Dedifferentiated amniotic fluid mesenchymal stem cell (primary cell): ENCODE data around the gene DCAF4L1.

Experiments used
- DNase-seq: peaks from one replicate; pipeline ENCODE4 v3.0.0-alpha.2; 2016; ENCODE audit errors: extremely low spot score

DCAF4L1 gene

DNA sequence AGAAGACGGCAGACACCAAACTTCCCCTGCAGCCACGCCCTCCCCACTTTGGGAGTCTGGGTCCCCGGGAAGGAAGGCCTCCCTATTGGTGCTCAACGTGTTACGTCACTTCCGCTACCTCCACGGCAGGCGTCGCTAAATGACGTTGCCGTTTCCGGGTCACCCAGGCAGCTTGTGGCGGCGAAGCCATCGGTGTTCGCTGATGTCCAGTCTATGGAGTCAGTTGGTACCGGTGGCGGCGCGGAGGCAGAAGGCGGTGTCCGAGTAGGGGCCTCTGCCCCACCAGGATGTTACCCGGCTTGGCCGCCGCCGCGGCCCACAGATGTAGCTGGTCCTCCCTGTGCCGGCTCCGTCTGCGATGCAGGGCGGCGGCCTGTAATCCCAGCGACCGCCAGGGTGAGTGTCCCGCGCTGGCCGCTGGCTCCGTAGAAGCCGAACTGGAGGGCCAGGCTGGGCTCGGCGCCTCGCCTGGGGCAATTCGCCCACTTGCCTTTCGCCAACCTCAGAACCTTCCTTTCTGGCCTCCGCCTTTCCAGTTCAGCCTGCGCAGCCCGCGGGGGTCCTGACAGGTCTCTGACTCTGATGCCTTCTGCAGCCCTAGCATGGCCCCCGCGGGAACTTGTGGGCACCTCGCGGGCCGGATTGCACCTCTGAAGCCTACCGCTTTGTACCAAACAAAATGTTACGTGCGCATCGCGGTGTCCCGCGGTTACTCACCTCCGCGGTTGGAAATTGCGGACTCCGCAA lies 9.0 kb downstream of the DCAF4L1 start, which contains the start of gene SLC30A9:
Gene SLC30A9, plus strand, starts transcription at position 166 of the 747 bp plus-strand sequence. Its CDS starts 122 bp downstream, at position 288.
- DNase-seq: peak; percentile 97

- DNase-seq: no peak
Observed at GRCh38 chr4:41991916-41992767, 10.6 kb downstream of the DCAF4L1 start.

GRCh38 chr4:41992967-41993857 lies 11.7 kb downstream of the DCAF4L1 start:
- no peak for DNase-seq

DNA sequence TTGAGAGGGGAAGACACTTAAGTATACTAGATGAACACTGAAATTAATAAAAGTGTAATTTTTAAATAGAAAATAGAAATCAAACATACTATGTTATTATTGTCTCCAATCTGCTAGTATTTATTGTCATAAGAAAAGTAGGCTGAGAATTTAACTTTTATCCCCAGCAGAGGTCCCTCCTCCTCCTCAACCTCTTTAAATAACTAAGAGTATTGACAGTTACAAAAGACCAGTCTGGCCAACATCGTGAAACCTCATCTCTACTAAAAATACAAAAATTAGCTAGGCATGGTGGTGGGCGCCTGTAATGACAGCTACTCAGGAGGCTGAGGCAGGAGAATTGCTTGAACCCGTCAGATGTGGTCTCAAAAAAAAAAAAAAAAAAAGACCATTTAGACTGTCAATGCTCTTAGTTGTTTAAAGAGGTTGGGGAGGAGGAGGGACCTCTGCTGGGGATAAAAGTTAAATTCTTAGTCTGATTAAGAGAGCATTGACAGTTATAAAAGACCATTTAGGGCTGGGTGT lies 13.0 kb downstream of the DCAF4L1 start:
- DNase-seq: no peak

DNA sequence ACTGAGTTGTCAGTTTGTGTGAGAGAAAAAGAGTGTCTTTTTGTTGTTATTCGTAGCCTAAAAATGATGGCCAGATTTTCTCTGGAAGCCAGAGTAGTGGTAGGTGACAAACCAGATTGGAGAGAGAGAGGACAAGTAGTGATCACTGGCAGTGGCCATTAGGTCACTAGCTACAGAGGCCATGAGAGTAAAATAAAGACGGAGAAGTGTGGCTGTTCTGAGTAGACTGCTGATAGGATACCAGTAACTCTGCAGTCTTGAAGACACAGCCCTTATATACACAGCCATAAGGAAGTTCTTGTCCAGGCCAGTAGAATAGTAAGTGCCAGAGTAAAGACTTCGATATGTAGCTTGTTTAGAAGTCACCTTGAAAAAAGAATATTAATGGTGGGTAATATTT lies 16.5 kb downstream of the DCAF4L1 start:
- no peak for DNase-seq

DNA sequence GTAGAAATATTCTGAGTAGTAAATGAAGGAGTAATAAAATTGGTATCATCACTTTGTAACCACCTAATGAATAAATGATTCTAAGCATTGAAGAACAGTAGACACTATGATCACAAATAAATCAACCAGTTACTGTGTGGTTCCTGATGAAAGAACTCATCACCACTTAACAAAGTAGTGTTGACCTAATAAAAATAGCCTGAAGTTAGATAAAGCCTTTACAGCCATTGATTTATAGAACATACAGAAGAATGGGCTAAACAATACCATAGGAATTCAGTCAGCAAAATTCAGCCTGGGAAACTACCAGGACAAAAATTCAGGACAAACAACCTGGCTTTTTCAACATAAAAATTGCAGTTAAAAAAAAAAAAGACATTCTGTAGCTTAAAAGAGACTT lies 17.8 kb downstream of the DCAF4L1 start:
- no peak for DNase-seq

DNA sequence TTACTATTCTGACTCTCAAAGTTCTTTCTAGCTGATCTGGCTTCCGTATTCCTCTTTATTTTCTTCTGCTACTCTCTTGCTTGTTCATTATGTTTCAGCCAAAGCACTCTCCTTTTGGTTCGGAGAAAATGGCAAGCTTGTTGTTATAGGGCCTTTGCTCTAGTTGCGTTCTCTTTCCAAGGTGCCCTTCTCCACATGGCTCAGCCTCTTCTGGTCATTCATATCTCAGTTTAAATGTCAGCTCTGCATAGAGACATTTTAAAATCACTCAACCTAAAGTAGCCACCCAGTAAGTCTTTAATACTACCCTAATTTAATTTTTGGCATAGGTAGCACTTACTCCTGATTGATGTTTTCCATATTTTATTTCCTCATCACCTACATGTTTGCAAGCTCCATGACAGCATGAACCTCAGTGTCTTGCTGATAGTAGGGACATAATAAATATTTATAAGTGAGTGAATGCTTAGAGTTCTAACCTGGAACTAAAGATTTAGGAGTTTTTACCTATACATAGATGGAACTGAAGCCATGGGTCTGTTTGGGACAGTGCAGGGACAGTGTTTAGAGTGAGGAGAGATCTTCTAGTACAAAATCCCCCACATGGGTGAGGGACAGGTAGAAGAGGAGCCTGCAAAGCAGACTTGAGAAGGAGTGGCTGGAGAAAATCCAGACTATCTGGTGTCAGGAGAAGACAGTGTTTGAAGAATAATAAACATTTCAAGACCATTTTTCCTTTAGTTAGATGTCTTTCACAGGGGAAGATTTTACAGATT lies 26.6 kb downstream of the DCAF4L1 start:
- no peak for DNase-seq

DNA sequence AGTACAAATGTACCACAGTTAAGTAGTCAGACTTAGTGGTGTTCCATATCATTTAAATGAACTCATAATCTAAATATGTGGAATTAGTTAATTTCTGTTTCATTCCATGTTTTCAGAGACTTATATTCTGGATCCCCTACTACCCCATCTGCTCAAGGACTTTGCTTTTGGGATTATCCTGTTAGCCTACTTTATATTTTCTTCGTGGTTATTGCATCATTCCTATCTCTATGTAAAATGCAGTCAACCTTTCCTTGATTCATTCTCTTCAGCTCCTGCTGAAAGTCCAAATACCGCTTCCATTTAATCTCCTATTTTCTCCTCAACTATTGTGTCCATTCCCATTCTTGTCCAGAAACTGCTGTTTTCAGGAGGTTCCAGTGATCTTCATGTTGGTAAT lies 33.9 kb downstream of the DCAF4L1 start:
- DNase-seq: no peak

- DNase-seq: no peak
Observed at GRCh38 chr4:42018451-42018850, 36.9 kb downstream of the DCAF4L1 start.
